Activated T-helper 17 cell treated with anti-CD3 and anti-CD28 coated beads, Interleukin-2, amount 50 U/mL, for 72 hours (primary cell): Measurements from ENCODE around the gene TPCN2. TPM values are rescaled to one million over a fixed set of nuclear protein-coding genes. Genes with fewer than 3 reads are reported as not detected.

Experiments
- ATAC-seq: fragments of 150-1000 bp; cut with Tn5 transposase; replicated peaks from 2 replicates; pipeline ENCODE4 v1.10.0; 2021; ENCODE audit warnings: mild to moderate bottlenecking, moderate library complexity
- H3K27ac Mint-ChIP-seq: one replicate; pipeline ENCODE4 v1.8.0; 2022; ENCODE audit warnings: mixed read lengths
- H3K27me3 Mint-ChIP-seq: one replicate; pipeline ENCODE4 v1.8.0; 2022; ENCODE audit warnings: mixed read lengths
- H3K36me3 Mint-ChIP-seq: one replicate; pipeline ENCODE4 v1.8.0; 2022; ENCODE audit warnings: low read depth, mild to moderate bottlenecking, mixed read lengths
- H3K4me1 Mint-ChIP-seq: one replicate; pipeline ENCODE4 v1.8.0; 2022; ENCODE audit warnings: mixed read lengths
- H3K4me3 Mint-ChIP-seq: one replicate; pipeline ENCODE4 v1.8.0; 2022; ENCODE audit warnings: mild to moderate bottlenecking, mixed read lengths
- H3K9me3 Mint-ChIP-seq: one replicate; pipeline ENCODE4 v1.8.0; 2022; ENCODE audit warnings: mixed read lengths
- total RNA-seq, 2 donors: library from RNA; stranded (reverse); gene quantifications; one replicate each; pipeline ENCODE4 v1.2.3, GENCODE V29; 2022

The TPCN2 gene
- total RNA-seq, 2 donors from 2014 or later, result 12.8 to 15.9 TPM

DNA sequence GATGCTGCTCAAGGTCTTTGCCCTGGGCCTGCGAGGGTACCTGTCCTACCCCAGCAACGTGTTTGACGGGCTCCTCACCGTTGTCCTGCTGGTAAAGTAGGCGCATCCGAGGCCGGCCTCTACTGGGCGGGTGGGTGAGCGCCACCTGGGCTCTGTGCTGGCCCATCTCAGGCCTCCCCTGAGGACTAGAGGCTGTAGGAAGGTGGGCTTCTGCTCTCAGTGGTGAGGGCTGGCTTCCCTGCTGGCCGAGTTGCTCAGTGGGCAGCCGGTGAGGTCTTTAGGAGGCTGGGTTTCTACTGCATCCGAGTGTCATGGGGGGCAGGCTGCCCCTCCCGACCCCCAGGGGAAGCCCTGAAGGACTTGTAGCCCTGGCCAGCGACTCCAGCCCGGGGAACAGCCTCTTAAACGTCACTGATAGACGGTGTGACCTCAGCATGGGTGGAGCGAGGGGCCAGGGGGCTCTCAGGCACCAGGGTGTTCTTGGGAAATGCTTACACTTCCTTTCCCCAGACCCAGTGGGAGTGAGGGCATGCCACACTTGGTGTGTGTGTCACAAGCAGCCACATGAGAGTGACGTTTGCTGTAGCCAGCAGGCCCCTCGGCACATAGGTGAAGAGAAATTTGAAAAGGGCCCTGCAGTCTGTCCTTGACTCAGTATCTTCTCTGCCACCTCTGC is 30.3 kb downstream of the TPCN2 start:
- ATAC-seq, result no peak
- H3K9me3 Mint-ChIP-seq, result no peaks in the 10 kb centered on the region

DNA sequence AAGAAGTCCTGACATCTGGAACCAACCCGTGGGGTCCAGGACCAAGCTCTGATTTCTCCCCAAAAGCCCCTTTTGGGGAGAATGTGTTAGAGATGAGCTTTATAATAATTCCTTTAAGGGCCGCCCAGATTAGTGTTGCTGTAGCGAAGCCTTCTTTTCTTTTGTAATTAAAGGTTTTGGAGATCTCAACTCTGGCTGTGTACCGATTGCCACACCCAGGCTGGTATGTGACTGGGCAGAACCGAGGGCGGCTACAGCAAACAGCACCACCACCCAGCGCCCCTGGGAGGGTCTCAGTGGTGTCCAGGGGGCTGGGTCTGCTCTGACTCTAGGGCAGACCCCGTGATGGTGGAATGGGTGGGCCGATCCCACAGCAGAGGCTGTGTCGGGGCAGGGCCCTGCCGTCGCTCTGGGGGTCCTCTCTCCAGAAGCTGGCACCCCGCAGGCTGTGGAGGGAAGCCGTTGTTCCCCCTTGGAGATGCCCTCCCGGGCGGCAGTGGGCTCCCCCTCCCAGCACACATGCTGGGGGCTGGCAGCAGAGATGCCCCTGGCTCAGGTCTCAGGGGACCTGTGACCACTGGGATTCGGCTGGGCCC is 31.0 kb downstream of the TPCN2 start:
- H3K9me3 Mint-ChIP-seq, result no peaks in the 10 kb centered on the region
- H3K36me3 Mint-ChIP-seq, result no peaks in the 10 kb centered on the region
- ATAC-seq, result no peak
- H3K4me3 Mint-ChIP-seq, result peak overlapping the region; percentile 45
- H3K4me1 Mint-ChIP-seq, result no peaks in the 10 kb centered on the region
- no peaks in the 10 kb centered on the region for H3K27me3 Mint-ChIP-seq
- H3K27ac Mint-ChIP-seq, result peak overlapping the region; percentile 70

More for the DNA sequence above, 30.3 kb downstream of the TPCN2 start:
- H3K4me1 Mint-ChIP-seq, result no peaks in the 10 kb centered on the region
- H3K27ac Mint-ChIP-seq, result no peak overlapping the region
- H3K27me3 Mint-ChIP-seq, result no peaks in the 10 kb centered on the region
- no peaks in the 10 kb centered on the region for H3K36me3 Mint-ChIP-seq
- no peak overlapping the region for H3K4me3 Mint-ChIP-seq

DNA sequence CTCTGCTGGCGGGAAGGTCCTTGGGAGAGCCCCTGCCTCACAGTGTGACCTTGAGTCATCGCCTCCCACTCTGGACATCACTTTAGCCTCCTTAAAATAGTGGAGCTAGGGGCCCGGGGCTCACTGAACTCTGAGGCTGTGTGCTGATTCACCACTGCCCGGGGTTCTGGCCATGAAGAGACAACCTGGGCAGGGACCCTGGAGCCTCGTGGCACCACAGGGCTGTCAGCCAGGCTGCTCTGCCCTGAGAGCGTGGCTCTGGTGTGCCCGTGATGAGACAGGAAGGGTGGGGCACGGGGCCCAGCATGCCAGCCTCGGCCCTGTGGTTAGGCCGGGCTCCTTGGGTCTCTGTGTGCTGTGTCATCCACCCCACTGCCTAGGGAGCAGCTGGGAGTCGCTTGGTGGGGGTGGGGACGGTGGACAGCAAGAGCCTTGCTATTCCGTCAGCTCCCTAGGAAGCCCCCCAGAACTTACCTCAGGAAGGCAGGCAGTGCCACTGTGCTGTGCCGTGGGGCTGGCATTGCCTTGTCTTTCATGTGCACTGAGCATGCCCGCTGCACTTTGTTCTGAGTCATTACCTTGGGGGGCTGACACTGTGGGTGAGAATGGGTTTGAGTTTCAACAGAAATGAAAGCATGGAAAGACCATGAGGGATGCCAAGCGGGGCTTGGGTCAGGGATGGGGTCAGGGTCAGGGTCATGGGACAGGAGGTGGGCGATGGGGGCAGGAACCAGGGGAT is 31.7 kb downstream of the TPCN2 start:
- Mint-ChIP-seq H3K27me3 (no peaks in the 10 kb centered on the region), H3K27ac (peak overlapping the region; percentile 70), H3K4me3 (peak overlapping the region; percentile 45), H3K36me3 (no peaks in the 10 kb centered on the region), H3K9me3 (no peaks in the 10 kb centered on the region), H3K4me1 (no peaks in the 10 kb centered on the region)
- ATAC-seq, result peak; percentile 80

DNA sequence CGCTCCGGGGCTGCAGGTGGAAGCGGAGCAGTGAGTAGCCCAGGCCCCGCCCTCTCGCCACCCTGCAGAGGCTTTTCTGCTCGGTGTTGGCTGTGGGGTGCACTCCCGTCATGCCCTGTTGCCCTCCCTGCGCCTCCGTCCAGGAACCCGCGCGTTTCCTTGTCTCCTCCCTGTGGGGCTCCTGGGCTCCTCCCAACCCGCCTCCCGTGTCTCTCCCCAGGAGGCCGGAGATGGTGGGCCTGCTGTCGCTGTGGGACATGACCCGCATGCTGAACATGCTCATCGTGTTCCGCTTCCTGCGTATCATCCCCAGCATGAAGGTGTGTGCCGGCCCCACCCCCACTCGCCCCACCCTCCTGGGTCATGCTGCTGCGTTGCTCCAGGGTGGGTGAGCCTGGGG is 32.4 kb downstream of the TPCN2 start:
- Mint-ChIP-seq H3K27me3 (no peaks in the 10 kb centered on the region), H3K36me3 (no peaks in the 10 kb centered on the region), H3K9me3 (no peaks in the 10 kb centered on the region), H3K4me3 (no peak overlapping the region), H3K27ac (no peak overlapping the region), H3K4me1 (no peaks in the 10 kb centered on the region)
- no peak for ATAC-seq

DNA sequence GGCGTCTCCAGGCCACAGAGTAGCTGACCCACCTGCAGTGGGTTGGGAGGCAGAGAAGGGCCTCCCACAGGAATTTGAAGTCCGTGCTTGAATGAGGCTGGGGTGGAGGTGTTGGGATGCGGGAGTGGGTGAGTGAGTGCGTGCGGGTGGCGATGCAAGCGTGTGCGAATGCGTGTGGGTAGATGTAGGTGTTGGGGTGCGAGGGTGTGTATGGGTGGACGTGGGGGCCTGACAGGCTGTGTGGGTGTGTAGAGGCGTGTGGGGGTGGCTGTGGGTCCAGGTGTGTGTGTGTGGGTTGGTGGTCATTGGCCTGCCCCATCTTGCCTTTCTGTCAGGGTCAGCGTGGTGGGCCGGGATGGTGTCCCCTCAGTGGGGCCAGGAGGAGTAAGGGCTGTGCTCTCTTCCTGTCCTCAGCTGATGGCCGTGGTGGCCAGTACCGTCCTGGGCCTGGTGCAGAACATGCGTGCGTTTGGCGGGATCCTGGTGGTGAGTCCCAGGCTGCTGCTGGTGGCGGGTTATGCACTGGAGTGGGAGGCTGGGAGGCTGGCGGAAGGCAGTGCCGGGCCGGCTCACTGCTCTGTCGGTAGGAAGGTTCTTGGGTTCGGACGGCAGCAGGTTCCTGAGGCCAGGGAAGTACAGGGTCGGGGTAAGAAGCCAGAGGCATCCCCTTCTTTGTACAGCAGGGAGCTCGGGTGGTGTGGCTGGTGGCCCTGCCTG is 35.0 kb downstream of the TPCN2 start:
- Mint-ChIP-seq H3K27ac (no peak overlapping the region), H3K4me3 (no peak overlapping the region), H3K27me3 (no peaks in the 10 kb centered on the region), H3K36me3 (no peaks in the 10 kb centered on the region), H3K9me3 (no peaks in the 10 kb centered on the region), H3K4me1 (no peaks in the 10 kb centered on the region)
- no peak for ATAC-seq

DNA sequence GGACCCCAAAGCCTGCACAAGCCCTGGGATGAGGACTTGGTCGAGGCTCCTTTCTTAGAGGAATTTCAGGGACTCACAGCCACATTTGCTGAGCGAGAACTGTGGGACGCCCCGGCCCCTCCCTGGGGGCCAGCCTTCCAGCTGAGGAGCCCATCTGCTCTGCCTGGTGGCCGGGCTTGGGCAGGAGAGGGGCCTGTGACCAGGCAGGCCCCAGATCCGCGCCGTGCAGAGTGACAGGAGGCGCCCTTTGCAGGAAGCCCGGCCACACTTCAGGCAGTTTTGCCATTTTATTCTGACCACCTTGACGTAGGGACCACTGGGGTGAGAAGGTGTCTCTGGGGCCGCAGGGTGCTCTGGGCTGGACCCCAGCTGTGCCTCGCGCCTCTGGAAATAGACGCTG is 35.6 kb downstream of the TPCN2 start:
- no peak overlapping the region for H3K4me3 Mint-ChIP-seq
- no peak for ATAC-seq
- H3K27me3 Mint-ChIP-seq, result no peaks in the 10 kb centered on the region
- no peaks in the 10 kb centered on the region for H3K9me3 Mint-ChIP-seq
- no peaks in the 10 kb centered on the region for H3K36me3 Mint-ChIP-seq
- no peak overlapping the region for H3K27ac Mint-ChIP-seq
- H3K4me1 Mint-ChIP-seq, result no peaks in the 10 kb centered on the region

DNA sequence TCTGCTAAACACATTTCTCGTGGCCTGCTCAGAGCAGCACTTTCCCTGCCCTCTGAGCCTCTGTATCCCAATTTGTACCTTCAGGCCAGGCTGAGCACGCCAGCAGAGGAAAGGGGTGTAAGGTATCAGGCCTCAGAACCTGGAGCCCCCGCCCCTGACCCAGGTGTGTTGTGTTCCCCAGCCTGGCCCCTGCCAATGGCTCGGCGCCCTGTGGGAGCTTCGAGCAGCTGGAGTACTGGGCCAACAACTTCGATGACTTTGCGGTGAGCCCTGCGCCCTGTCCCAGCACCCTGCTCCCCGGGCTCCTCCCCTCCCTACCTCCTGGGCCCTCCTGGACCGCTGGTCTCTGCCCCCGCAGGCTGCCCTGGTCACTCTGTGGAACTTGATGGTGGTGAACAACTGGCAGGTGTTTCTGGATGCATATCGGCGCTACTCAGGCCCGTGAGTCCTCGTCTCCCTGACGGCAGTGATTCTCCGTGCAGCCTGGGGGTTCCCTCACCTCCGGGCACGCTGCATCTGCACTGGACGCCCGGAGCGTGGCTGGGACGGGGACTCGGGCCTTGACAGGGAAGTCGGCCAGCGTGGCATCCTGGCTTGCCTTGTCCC is 36.9 kb downstream of the TPCN2 start:
- Mint-ChIP-seq H3K9me3 (no peaks in the 10 kb centered on the region), H3K4me1 (no peaks in the 10 kb centered on the region), H3K36me3 (peaks cover 7% of the 10 kb centered on the region), H3K27me3 (no peaks in the 10 kb centered on the region), H3K27ac (no peak overlapping the region), H3K4me3 (no peak overlapping the region)
- ATAC-seq, result no peak

DNA sequence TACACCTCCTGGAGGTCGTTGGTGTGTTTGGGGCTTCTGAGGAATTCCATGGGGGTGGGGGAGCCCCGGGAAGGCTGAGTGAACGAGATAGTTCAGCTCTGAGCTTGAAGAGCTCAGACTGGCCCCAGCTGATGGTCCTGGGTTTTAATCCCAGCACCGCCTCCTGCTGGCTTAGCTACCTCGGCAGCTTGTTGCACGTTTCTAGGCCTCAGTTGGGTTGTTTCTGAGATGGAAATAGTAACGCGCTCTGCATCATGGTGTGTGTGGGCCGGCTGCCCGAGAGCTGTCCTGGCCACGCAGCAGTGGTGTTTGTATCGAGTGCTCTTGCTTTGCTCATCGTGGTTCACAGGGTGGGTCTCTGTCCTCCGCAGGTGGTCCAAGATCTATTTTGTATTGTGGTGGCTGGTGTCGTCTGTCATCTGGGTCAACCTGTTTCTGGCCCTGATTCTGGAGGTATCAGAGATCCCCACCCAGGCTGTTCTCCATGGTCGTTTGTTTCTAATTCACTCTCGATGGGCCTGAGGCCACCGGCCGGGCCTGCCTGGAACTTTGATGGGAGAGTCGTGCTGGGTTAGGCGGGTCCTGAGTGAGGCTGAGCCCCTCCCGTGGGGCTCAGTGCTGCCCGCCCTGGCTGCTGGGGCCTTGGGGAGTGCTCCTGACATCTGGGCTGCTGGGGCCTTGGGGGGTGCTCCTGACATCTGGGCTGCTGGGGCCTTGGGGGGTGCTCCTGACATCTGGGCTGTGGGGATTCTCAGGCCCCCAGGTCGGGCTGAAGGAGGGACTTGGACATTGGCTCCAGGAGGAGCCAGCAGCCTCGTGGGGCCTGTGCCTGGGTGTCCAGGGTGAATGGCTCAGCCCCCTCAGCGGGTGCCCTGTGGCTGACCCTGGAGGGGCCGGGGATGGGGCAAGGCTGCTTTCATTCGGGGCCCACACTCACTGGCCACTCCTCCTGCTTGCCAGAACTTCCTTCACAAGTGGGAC is 37.7 kb downstream of the TPCN2 start:
- Mint-ChIP-seq H3K36me3 (peaks cover 7% of the 10 kb centered on the region), H3K4me3 (no peak overlapping the region), H3K27ac (no peak overlapping the region), H3K27me3 (no peaks in the 10 kb centered on the region), H3K4me1 (no peaks in the 10 kb centered on the region), H3K9me3 (no peaks in the 10 kb centered on the region)
- ATAC-seq, result no peak

DNA sequence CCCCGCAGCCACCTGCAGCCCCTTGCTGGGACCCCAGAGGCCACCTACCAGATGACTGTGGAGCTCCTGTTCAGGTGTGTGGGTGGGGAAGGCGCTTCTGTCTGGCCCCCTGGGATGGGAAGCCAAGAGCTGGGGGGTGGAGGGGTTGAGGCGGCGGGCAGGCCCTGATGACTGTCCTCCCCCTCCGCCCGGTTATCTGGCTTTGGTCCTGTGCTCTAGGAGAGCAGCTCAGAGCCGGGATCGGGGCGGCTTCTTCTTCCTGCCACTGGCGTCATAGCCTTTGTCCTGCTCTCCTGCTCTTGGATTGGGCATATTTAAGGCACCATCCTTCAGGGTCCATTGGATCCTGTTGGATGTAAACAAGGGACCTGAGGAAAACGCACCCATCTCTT is 38.4 kb downstream of the TPCN2 start:
- Mint-ChIP-seq H3K9me3 (no peaks in the 10 kb centered on the region), H3K27ac (peak overlapping the region; percentile 28), H3K4me3 (no peak overlapping the region), H3K36me3 (peaks cover 14% of the 10 kb centered on the region), H3K27me3 (no peaks in the 10 kb centered on the region), H3K4me1 (no peaks in the 10 kb centered on the region)
- ATAC-seq, result no peak

DNA sequence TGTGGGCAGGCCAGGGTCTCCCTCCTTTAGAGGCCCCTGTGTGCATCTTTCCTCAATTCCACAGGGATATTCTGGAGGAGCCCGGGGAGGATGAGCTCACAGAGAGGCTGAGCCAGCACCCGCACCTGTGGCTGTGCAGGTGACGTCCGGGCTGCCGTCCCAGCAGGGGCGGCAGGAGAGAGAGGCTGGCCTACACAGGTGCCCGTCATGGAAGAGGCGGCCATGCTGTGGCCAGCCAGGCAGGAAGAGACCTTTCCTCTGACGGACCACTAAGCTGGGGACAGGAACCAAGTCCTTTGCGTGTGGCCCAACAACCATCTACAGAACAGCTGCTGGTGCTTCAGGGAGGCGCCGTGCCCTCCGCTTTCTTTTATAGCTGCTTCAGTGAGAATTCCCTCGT is 39.1 kb downstream of the TPCN2 start:
- H3K27ac Mint-ChIP-seq, result peak overlapping the region; percentile 28
- peaks cover 15% of the 10 kb centered on the region for H3K36me3 Mint-ChIP-seq
- H3K27me3 Mint-ChIP-seq, result no peaks in the 10 kb centered on the region
- H3K4me3 Mint-ChIP-seq, result no peak overlapping the region
- no peaks in the 10 kb centered on the region for H3K9me3 Mint-ChIP-seq
- no peak for ATAC-seq
- no peaks in the 10 kb centered on the region for H3K4me1 Mint-ChIP-seq

DNA sequence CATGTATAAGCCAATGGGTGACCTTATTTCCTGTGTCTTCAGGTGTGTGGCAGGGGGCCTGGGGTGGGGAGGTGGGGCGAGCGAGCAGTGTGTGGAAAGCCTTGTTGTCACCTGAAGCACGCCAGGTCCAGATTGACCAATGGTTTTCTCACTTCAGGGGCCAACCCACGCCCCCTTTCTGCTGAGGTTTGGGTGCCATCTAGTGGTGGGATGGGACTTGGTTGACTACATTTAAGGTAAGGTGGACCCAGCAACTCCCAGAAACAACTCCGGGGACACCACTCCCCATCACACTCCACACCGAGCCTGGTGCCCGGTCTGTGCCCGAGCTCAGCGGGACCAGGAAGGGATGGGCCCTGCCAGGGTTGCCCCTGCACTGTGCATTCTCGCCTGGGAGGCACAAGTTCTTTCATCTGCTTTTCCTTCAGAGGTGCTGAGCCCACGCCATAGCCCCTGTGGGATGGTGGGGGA is 40.0 kb downstream of the TPCN2 start:
- Mint-ChIP-seq H3K27me3 (no peaks in the 10 kb centered on the region), H3K4me1 (no peaks in the 10 kb centered on the region), H3K36me3 (peaks cover 15% of the 10 kb centered on the region), H3K4me3 (no peak overlapping the region), H3K9me3 (no peaks in the 10 kb centered on the region), H3K27ac (no peak overlapping the region)
- peak; percentile 56 for ATAC-seq

DNA sequence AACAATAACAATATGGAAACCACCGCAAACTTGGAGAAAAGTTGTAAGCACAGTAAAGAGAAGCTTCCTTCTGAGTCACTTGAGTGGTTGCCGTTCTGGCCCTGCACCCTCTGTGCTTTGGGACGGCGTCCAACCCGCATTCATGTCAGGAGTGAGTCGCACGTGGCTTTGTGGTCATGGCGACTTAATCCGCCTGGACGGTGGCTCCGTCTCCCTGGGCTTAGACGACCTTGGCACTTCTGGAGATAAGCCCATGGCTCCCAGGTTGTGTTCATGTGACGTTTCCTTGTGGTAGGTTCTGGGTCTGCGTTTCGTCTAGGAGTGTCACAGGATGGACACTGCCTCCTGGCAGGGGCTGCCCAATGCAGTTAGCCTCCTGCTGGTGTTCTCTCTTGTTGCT is 40.5 kb downstream of the TPCN2 start:
- H3K4me3 Mint-ChIP-seq, result no peak overlapping the region
- H3K27ac Mint-ChIP-seq, result no peak overlapping the region
- H3K36me3 Mint-ChIP-seq, result peaks cover 15% of the 10 kb centered on the region
- no peaks in the 10 kb centered on the region for H3K9me3 Mint-ChIP-seq
- H3K4me1 Mint-ChIP-seq, result no peaks in the 10 kb centered on the region
- peak; percentile 55 for ATAC-seq
- H3K27me3 Mint-ChIP-seq, result no peaks in the 10 kb centered on the region

DNA sequence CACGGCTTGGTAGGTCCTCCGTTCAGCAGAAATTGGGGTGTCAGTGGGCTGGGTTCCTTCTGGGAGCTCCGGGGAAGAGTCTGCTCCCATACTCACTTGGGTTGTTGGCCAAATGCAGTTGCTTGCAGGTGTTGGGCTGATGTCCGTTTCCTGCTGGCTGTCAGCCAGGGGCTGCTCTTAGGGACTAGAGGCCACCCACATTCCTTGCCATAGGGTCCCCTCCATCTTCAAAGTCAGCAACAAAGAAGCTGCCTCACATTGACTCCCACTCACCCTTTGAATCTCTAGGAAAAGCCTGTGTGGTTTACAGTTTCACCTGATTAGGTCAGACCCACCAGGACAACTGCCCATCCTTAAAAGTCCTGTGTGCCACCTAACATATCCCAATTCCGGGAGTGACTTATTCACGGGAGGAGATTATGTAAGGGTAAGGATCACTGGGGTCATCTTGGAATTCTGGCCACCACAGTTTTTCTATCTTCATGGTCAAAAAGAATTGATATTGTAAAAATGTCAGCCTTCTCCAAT is 43.0 kb downstream of the TPCN2 start:
- no peaks in the 10 kb centered on the region for H3K9me3 Mint-ChIP-seq
- H3K4me1 Mint-ChIP-seq, result no peaks in the 10 kb centered on the region
- H3K27ac Mint-ChIP-seq, result no peak overlapping the region
- H3K36me3 Mint-ChIP-seq, result peaks cover 15% of the 10 kb centered on the region
- ATAC-seq, result no peak
- no peaks in the 10 kb centered on the region for H3K27me3 Mint-ChIP-seq
- no peak overlapping the region for H3K4me3 Mint-ChIP-seq
